ES-I3 (cell line): ENCODE measurements around the gene DEFB121.
"Not testable (repeated sequence)": the region's sequence is repeated elsewhere in the genome, so short reads cannot be mapped to it uniquely, and the experiment has no call there.

Experiments used
- H3K36me3 ChIP-seq: 2 replicates; pipeline ENCODE4 v1.6.1; 2013; ENCODE audit warnings: mild to moderate bottlenecking, low read length, control low read depth, moderate library complexity; ENCODE audit not compliant: insufficient read depth
- H3K4me1 ChIP-seq: 2 replicates; pipeline ENCODE4 v1.6.1; 2013; ENCODE audit warnings: mild to moderate bottlenecking, control low read depth, low read length; ENCODE audit not compliant: insufficient read depth
- H3K9ac ChIP-seq: 2 replicates; pipeline ENCODE4 v1.6.1; 2013; ENCODE audit warnings: low read depth, mild to moderate bottlenecking, low read length, moderate library complexity
- H3K9me3 ChIP-seq: 2 replicates; pipeline ENCODE4 v1.6.1; 2013; ENCODE audit warnings: mild to moderate bottlenecking, low read length, moderate library complexity; ENCODE audit not compliant: control insufficient read depth, insufficient read depth

DEFB121 gene

DNA sequence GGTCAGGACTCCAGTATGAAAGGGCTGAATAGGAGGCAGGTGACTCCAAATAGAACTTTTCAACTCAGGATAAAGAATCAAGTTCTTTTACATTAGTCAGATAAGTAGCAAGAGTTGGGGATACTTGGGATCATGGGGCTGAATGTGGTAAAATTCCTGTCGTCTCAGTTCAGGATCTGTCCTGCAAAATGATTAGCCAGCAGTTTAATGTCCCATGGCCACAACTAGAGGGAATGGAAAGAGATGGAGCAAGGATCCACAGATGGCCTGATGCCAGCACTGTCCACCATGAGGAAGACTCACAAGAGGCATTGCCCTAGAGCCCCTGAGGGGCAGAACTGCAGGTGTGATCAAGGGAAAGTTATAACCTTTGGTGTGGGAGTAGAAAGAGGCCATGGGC, 2.1 kb downstream of the DEFB121 start:
- no peak overlapping the region for H3K9ac ChIP-seq
- H3K4me1 ChIP-seq, result no peaks in the 10 kb centered on the region
- no peaks in the 10 kb centered on the region for H3K36me3 ChIP-seq
- H3K9me3 ChIP-seq, result no peaks in the 10 kb centered on the region

GRCh38 chr20:31394900-31395299, 11.1 kb downstream of the DEFB121 start:
- Histone ChIP-seq H3K36me3 (no peaks in the 10 kb centered on the region), H3K4me1 (no peaks in the 10 kb centered on the region), H3K9ac (no peak overlapping the region), H3K9me3 (no peaks in the 10 kb centered on the region)

GRCh38 chr20:31392836-31393235, 13.2 kb downstream of the DEFB121 start:
- Histone ChIP-seq H3K4me1 (no peaks in the 10 kb centered on the region), H3K9ac (no peak overlapping the region), H3K9me3 (no peaks in the 10 kb centered on the region), H3K36me3 (no peaks in the 10 kb centered on the region)

GRCh38 chr20:31390490-31390889, 15.5 kb downstream of the DEFB121 start, which contains the start of gene DEFB119:
Gene DEFB119, minus strand, starts transcription at chr20:31390590. Its CDS starts 107 bp downstream, at chr20:31390483.
- no peaks in the 10 kb centered on the region for H3K4me1 ChIP-seq
- H3K9me3 ChIP-seq, result no peaks in the 10 kb centered on the region
- H3K36me3 ChIP-seq, result no peaks in the 10 kb centered on the region
- H3K9ac ChIP-seq, result no peak within 1 kb of the TSS

GRCh38 chr20:31374346-31374745, 31.7 kb downstream of the DEFB121 start:
- Histone ChIP-seq H3K9ac (no peak overlapping the region), H3K36me3 (no peaks in the 10 kb centered on the region), H3K9me3 (no peaks in the 10 kb centered on the region)

DNA sequence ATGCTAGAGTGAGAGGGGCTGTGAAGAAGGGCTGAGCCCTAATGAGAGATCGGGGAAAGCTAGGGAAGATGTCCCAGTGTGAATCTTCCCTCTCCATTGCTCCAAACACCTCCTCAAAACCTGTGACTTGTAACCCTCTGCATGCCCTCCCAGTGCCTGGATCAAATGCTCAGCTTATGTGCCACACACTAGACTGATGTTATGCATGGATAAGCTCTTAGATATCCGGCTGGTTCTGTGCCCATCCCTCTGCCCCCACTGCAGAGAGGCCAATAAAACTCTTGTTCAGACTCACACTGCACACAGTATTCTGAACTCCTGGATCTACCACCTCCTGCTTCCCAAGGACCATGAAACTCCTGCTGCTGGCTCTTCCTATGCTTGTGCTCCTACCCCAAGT, 37.7 kb downstream of the DEFB121 start, which contains the start of gene DEFB118:
Gene DEFB118, plus strand, starts transcription at position 301 of the 400 bp plus-strand sequence. Its CDS starts 50 bp downstream, at position 351.
- Histone ChIP-seq H3K4me1 (no peaks in the 10 kb centered on the region), H3K9me3 (no peaks in the 10 kb centered on the region), H3K9ac (no peak within 1 kb of the TSS), H3K36me3 (no peaks in the 10 kb centered on the region)

More at GRCh38 chr20:31374346-31374745, 31.7 kb downstream of the DEFB121 start:
- no peaks in the 10 kb centered on the region for H3K4me1 ChIP-seq

- H3K9ac ChIP-seq, H3K36me3 ChIP-seq, H3K4me1 ChIP-seq, H3K9me3 ChIP-seq: not testable (repeated sequence)
These were observed 41.7 kb downstream of the DEFB121 start for GRCh38 chr20:31364272-31364671.

DNA sequence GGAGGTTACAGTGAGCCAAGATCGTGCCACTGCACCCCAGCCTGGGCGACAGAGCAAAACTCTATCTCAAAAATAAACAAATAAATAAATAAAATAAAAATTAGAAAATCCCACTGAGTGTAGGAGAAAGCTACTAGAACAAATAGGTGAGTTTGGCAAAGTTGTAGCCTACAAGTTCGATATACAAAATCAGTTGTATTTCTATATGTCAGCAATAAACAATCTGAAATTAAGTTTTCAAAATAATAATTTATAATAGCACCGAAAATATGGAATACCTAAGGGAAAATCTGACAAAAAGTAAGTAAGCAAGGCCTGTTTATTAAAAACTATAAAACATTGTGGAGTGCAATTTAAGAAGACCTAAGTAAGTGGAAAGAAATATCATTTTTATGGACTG, 42.7 kb downstream of the DEFB121 start:
- Histone ChIP-seq H3K9me3 (no peaks in the 10 kb centered on the region), H3K4me1 (no peaks in the 10 kb centered on the region), H3K36me3 (no peaks in the 10 kb centered on the region), H3K9ac (no peak overlapping the region)

DNA sequence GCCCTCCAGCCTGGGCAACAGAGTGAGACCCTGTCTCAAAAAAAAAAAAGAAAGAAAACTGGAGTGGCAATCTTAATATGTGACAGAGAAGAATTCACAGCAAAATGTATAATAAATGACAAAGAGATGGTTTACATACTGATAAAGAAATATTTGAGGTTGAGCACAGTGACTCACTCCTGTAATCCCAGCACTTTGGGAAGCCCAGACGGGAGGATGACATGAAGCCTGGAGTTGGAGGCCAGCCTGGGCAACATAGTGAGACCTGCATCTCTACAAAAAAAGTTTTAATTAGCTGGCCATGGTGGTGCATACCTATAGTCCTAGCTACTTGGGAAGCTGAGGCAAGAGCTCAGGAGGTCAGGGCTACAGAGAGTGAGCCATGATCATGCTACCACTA, 50.0 kb downstream of the DEFB121 start:
- H3K9ac ChIP-seq, result no peak overlapping the region
- no peaks in the 10 kb centered on the region for H3K9me3 ChIP-seq
- H3K4me1 ChIP-seq, result no peaks in the 10 kb centered on the region
- no peaks in the 10 kb centered on the region for H3K36me3 ChIP-seq
